GM18907 (cell line): Measurements from ENCODE around the gene ZPR1.
A peak's percentile ranks its signal among the peaks of the same experiment; 100 is the strongest.
"Not testable (repeated sequence)": the region's sequence is repeated elsewhere in the genome, so short reads cannot be mapped to it uniquely, and the experiment has no call there.

Experiments used
- ATAC-seq: cut with Tn5 transposase; IDR thresholded peaks from one replicate; pipeline ENCODE4 v1.9.1; 2021; ENCODE audit warnings: mild to moderate bottlenecking, moderate library complexity; ENCODE audit not compliant: unreplicated experiment

The ZPR1 gene, protein sequence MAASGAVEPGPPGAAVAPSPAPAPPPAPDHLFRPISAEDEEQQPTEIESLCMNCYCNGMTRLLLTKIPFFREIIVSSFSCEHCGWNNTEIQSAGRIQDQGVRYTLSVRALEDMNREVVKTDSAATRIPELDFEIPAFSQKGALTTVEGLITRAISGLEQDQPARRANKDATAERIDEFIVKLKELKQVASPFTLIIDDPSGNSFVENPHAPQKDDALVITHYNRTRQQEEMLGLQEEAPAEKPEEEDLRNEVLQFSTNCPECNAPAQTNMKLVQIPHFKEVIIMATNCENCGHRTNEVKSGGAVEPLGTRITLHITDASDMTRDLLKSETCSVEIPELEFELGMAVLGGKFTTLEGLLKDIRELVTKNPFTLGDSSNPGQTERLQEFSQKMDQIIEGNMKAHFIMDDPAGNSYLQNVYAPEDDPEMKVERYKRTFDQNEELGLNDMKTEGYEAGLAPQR

GRCh38 chr11:116787786-116788486 is at the start of gene ZPR1:
Gene ZPR1, minus strand, starts transcription at chr11:116788023. Its CDS starts 33 bp downstream, at chr11:116787990.
- peak; percentile 87 for ATAC-seq

DNA sequence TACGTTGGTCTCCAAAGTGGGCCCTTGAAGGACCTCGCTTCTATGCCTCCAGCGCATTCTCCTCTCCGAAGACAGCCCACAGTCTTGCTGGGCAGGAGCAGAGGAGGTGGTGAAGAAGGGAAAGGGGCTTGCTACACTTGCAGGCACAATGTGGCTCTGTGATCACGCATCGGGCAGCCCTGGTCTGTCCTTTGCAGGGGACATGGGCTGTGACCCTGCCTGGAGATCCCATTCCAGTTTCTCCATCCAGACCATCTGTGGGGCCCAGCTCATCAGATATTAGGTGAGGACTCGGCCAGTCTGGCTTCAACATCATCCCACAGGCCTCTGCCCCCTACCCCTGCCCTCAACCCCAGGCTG is 48.8 kb upstream of the ZPR1 start:
- ATAC-seq = no peak

DNA sequence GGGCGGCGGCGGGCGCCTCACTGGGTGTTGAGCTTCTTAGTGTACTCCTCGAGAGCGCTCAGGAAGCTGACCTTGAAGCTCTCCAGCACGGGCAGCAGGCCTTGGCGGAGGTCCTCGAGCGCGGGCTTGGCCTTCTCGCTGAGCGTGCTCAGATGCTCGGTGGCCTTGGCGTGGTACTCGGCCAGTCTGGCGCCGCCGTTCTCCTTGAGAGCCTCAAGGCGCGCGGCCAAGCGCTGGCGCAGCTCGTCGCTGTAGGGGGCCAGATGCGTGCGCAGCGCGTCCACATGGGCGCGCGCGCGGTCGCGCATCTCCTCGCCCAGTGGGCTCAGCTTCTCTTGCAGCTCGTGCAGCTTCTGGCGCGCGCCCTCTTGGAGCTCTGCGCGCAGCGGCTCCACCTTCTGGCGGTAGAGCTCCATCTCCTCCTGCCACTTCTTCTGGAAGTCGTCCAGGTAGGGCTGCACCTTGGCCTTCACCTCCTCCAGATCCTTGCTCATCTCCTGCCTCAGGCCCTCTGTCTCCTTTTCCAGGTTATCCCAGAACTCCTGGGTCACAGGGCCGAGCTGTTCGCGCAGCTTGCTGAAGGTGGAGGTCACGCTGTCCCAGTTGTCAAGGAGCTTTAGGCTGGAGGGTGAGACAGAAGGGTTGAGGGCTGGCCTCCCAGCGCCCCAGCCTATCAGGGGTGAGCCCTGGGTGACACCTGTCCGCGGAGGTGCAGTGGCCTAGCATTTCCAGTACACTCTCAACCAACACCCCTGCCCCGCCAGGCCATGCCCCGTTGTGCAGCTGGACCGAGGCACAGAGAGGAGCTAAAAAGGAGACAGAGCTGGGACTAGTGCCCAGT is 48.2 kb upstream of the ZPR1 start:
- peak; percentile 83 for ATAC-seq

- peak; percentile 12 for ATAC-seq
Observed at GRCh38 chr11:116835042-116835772, 47.4 kb upstream of the ZPR1 start.

- ATAC-seq = not testable (repeated sequence)
Observed at GRCh38 chr11:116834535-116835041, 46.8 kb upstream of the ZPR1 start.

GRCh38 chr11:116833816-116834534 is 46.2 kb upstream of the ZPR1 start:
- ATAC-seq = no peak

DNA sequence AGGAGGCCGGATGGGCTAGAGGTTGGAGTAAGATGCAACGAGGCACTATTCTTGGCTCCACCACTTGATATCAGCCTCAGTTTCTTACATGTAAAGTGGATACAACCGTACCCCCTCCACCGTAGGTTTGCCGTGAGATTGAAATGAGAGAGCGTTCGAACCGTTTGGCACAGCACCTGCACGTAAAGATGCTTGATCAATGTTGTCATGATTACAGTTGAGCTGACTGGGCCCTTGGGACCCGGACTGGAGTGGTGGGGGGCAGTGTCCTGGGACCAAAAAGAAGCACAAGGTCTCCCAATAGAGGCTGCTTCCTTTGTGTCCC is 45.6 kb upstream of the ZPR1 start:
- no peak for ATAC-seq

DNA sequence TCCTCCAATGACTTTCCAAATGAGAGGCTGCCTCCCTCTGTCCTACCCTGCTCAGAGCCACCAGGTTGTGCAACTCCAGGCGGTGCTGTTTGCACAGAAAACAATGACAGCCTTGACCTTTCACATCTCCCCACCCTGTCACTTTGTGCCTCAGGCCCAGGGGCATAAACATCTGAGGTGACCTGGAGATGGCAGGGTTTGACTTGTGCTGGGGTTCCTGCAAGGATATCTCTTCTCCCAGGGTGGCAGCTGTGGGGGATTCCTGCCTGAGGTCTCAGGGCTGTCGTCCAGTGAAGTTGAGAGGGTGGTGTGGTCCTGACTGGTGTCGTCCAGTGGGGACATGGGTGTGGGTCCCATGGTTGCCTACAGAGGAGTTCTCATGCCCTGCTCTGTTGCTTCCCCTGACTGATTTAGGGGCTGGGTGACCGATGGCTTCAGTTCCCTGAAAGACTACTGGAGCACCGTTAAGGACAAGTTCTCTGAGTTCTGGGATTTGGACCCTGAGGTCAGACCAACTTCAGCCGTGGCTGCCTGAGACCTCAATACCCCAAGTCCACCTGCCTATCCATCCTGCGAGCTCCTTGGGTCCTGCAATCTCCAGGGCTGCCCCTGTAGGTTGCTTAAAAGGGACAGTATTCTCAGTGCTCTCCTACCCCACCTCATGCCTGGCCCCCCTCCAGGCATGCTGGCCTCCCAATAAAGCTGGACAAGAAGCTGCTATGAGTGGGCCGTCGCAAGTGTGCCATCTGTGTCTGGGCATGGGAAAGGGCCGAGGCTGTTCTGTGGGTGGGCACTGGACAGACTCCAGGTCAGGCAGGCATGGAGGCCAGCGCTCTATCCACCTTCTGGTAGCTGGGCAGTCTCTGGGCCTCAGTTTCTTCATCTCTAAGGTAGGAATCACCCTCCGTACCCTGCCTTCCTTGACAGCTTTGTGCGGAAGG is 44.8 kb upstream of the ZPR1 start:
- ATAC-seq = no peak

GRCh38 chr11:116831790-116832349 is 44.0 kb upstream of the ZPR1 start:
- no peak for ATAC-seq

DNA sequence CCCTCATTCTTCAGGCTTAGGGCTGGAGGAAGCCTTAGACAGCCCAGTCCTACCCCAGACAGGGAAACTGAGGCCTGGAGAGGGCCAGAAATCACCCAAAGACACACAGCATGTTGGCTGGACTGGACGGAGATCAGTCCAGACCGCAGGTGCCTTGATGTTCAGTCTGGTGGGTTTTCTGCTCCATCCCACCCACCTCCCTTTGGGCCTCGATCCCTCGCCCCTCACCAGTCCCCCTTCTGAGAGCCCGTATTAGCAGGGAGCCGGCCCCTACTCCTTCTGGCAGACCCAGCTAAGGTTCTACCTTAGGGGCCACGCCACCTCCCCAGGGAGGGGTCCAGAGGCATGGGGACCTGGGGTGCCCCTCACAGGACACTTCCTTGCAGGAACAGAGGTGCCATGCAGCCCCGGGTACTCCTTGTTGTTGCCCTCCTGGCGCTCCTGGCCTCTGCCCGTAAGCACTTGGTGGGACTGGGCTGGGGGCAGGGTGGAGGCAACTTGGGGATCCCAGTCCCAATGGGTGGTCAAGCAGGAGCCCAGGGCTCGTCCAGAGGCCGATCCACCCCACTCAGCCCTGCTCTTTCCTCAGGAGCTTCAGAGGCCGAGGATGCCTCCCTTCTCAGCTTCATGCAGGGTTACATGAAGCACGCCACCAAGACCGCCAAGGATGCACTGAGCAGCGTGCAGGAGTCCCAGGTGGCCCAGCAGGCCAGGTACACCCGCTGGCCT is 42.5 kb upstream of the ZPR1 start:
- no peak for ATAC-seq

DNA sequence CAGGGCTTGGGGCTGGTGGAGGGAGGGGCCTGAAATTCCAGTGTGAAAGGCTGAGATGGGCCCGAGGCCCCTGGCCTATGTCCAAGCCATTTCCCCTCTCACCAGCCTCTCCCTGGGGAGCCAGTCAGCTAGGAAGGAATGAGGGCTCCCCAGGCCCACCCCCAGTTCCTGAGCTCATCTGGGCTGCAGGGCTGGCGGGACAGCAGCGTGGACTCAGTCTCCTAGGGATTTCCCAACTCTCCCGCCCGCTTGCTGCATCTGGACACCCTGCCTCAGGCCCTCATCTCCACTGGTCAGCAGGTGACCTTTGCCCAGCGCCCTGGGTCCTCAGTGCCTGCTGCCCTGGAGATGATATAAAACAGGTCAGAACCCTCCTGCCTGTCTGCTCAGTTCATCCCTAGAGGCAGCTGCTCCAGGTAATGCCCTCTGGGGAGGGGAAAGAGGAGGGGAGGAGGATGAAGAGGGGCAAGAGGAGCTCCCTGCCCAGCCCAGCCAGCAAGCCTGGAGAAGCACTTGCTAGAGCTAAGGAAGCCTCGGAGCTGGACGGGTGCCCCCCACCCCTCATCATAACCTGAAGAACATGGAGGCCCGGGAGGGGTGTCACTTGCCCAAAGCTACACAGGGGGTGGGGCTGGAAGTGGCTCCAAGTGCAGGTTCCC is 41.8 kb upstream of the ZPR1 start, which contains the start of gene APOC3:
Gene APOC3, plus strand, starts transcription at position 383 of the 659 bp plus-strand sequence. CDS start 676 bp downstream, outside the sequence.
- no peak for ATAC-seq

DNA sequence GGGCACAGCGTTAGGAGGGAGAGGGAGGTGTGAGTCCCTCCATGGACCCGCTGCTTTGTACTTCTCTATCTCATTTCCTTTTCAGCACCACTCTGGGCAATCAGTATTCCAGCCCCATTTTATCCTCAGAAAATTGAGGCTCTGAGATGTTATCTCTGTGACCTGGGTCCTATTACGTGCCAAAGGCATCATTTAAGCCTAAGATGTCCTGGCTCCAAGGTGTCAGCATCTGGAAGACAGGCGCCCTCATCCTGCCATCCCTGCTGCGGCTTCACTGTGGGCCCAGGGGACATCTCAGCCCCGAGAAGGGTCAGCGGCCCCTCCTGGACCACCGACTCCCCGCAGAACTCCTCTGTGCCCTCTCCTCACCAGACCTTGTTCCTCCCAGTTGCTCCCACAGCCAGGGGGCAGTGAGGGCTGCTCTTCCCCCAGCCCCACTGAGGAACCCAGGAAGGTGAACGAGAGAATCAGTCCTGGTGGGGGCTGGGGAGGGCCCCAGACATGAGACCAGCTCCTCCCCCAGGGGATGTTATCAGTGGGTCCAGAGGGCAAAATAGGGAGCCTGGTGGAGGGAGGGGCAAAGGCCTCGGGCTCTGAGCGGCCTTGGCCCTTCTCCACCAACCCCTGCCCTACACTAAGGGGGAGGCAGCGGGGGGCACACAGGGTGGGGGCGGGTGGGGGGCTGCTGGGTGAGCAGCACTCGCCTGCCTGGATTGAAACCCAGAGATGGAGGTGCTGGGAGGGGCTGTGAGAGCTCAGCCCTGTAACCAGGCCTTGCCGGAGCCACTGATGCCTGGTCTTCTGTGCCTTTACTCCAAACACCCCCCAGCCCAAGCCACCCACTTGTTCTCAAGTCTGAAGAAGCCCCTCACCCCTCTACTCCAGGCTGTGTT is 41.1 kb upstream of the ZPR1 start:
- ATAC-seq = no peak

DNA sequence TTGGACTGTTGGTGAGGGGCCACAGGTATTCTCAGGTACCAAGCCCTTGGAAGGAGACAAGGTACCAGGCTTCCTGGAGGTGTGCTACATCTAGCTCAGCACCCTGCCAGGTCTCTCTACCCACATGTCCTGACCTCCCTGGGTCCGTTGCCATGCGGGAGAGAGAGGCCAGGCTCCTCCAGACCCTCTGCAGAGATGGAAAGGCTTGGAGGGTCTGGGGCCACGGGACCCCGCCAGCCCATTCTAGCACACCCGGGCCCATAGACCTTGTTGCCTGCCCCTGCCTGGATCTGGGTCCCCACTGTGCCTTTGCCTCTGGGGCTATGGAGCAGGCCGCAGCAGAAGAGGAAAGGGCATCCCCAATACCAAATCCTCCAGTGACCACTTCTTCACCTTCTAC is 39.6 kb upstream of the ZPR1 start:
- ATAC-seq = no peak

DNA sequence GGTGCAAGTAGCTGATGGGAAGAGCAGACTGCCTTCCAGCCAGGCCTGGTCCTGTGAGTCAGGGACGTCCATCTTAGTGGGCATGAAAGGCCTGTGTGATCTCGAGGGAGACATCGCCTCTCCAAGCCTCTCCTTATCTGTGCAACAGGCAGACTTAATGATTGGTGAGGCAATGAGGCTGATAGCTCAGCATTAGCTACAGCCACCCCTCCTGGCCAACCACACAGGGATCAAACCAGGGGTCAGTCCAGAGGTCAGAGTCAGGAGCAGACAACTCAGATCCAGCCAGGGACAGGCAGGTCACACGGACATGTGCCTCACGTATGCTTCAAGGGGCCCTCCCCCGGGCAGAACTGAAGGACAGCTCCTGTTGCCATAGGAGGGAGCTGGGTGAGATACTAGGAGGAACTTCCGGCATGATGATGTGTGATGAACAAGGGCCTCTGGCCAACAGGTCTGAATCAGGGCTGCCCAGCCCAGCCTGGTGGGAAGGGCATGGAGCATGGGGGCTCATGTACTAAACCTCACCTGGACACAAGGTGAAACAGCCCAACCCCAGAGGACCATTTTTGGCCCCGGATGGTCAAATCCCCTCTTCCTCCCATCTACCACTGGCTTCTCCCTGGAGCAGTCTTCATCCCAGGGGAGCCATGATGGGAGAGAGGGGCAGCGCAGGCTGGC is 39.1 kb upstream of the ZPR1 start:
- ATAC-seq = no peak

DNA sequence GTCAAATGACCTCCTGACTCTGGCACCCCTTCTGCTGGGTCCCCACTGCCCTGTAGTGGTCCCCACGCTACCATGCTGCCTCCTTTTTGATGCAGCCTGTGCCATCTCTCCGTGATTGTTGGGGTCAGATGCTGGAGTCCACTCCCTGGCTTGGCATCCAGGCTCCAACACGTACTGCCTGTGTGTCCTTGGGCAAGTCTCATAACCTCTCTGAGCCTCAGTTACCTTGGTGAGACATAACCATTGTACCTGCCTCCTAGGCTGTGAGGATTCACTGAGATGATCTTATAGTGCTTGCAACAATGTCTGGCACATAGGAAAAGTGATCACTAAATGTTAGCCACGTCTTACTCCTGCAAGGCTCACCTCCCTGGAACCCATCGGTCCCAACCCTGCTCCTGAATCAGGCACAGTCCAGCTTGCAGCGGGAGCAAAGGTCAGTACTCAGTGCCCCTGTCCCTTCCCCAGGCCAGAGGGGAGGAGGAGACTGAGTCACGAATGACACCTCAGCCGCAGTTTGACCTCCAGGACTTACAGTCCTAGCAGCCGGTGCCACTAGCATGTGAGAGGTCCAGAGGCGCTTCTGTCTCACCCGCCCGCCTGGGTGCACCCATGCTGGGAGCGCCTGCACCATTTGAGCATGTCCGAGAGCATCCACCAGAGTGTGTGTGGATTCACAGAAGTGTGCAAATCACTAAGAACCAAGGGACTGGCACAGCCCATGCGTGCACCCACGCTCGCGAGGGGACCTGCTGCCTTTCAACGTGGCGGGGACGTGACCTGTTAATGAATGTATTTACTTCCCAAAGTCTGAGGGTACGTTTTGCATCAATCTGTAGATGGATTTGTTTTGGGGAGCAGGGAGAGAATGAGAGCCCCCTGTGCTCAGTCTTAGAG is 38.3 kb upstream of the ZPR1 start:
- ATAC-seq = no peak
